DND-41 (cell line): ENCODE results near the gene CR2.
"Not testable (repeated sequence)": the region's sequence is repeated elsewhere in the genome, so short reads cannot be mapped to it uniquely, and the experiment has no call there.

Source experiments
- ATAC-seq: fragments of 200-7000 bp; cut with Tn5 transposase; 3 replicates; pipeline ENCODE4 v1.9.1; 2021; ENCODE audit warnings: low read depth; ENCODE audit not compliant: insufficient read depth
- DNase-seq: peaks from one replicate; pipeline ENCODE4 v3.0.0-alpha.2; 2020
- H2AFZ ChIP-seq: 2 replicates; pipeline ENCODE4 v1.6.0; 2012; ENCODE audit warnings: low read depth, low read length
- H3K27ac ChIP-seq: 2 replicates; pipeline ENCODE4 v1.5.1; 2012; ENCODE audit warnings: low read length, inconsistent platforms
- H3K27me3 ChIP-seq: fragments of 200-600 bp; sonication (generic); 2 replicates; pipeline ENCODE4 v1.6.0; 2012; ENCODE audit warnings: low read length, mild to moderate bottlenecking, inconsistent platforms; ENCODE audit not compliant: insufficient read depth, poor library complexity
- H3K36me3 ChIP-seq: 2 replicates; pipeline ENCODE4 v1.5.1; 2012; ENCODE audit warnings: low read length, inconsistent platforms; ENCODE audit not compliant: insufficient read depth
- H3K4me1 ChIP-seq: 2 replicates; pipeline ENCODE4 v1.5.1; 2012; ENCODE audit warnings: mild to moderate bottlenecking, low read length; ENCODE audit not compliant: insufficient read depth
- H3K4me2 ChIP-seq: 2 replicates; pipeline ENCODE4 v1.6.0; 2012; ENCODE audit warnings: mild to moderate bottlenecking, moderate library complexity, low read length, inconsistent platforms; ENCODE audit not compliant: insufficient read depth
- H3K4me3 ChIP-seq, 2 experiments: fragments of 200-600 bp in 1 of 2; shearing (Covaris generic) in 1 of 2; 2 replicates each; pipeline ENCODE4 v1.5.1; 2012 to 2016; ENCODE audit warnings: inconsistent platforms in 2 of 2, low read length in 2 of 2, mild to moderate bottlenecking in 2 of 2, low read depth in 1 of 2, moderate library complexity in 1 of 2
- H3K79me2 ChIP-seq: 2 replicates; pipeline ENCODE4 v1.6.0; 2012; ENCODE audit warnings: low read length, inconsistent platforms; ENCODE audit not compliant: insufficient read depth
- H3K9ac ChIP-seq: 2 replicates; pipeline ENCODE4 v1.6.0; 2012; ENCODE audit warnings: low read depth, mild to moderate bottlenecking, inconsistent platforms, low read length, moderate library complexity
- H3K9me3 ChIP-seq: 2 replicates; pipeline ENCODE4 v1.5.1; 2012; ENCODE audit warnings: low read length, moderate library complexity, mild to moderate bottlenecking, inconsistent platforms; ENCODE audit not compliant: insufficient read depth, severe bottlenecking
- H4K20me1 ChIP-seq: 2 replicates; pipeline ENCODE4 v1.6.0; 2012; ENCODE audit warnings: low read length; ENCODE audit not compliant: insufficient read depth
- EZH2 ChIP-seq: IDR thresholded peaks from 3 replicates; pipeline ENCODE4 v1.6.1; 2012; ENCODE audit warnings: borderline replicate concordance, low read depth, mild to moderate bottlenecking, moderate library complexity, low read length, inconsistent platforms; ENCODE audit not compliant: severe bottlenecking
- TF ChIP-seq, protein P1 (sequence below): IDR thresholded peaks from 2 replicates; pipeline ENCODE4 v1.5.1; 2012; ENCODE audit warnings: borderline replicate concordance, low read length, moderate library complexity, mild to moderate bottlenecking; ENCODE audit not compliant: poor library complexity, severe bottlenecking; ENCODE audit errors: extremely low read depth

CR2 gene

GRCh38 chr1:207429963-207430362, 24.2 kb upstream of the CR2 start:
- DNase-seq (no peak), ATAC-seq (no peak)
- Histone ChIP-seq H3K27ac (no peak overlapping the region), H3K4me1 (no peaks in the 10 kb centered on the region), H3K27me3 (no peaks in the 10 kb centered on the region), H4K20me1 (no peaks in the 10 kb centered on the region), H3K9ac (no peak overlapping the region), H3K36me3 (no peaks in the 10 kb centered on the region), H3K4me2 (no peak overlapping the region), H3K9me3 (no peaks in the 10 kb centered on the region), H3K4me3 (no peak overlapping the region), H3K79me2 (no peaks in the 10 kb centered on the region), H2AFZ (no peak overlapping the region)
- TF ChIP-seq EZH2 = no peak
- TF ChIP-seq, protein P1, sequence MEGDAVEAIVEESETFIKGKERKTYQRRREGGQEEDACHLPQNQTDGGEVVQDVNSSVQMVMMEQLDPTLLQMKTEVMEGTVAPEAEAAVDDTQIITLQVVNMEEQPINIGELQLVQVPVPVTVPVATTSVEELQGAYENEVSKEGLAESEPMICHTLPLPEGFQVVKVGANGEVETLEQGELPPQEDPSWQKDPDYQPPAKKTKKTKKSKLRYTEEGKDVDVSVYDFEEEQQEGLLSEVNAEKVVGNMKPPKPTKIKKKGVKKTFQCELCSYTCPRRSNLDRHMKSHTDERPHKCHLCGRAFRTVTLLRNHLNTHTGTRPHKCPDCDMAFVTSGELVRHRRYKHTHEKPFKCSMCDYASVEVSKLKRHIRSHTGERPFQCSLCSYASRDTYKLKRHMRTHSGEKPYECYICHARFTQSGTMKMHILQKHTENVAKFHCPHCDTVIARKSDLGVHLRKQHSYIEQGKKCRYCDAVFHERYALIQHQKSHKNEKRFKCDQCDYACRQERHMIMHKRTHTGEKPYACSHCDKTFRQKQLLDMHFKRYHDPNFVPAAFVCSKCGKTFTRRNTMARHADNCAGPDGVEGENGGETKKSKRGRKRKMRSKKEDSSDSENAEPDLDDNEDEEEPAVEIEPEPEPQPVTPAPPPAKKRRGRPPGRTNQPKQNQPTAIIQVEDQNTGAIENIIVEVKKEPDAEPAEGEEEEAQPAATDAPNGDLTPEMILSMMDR = no peak

DNA sequence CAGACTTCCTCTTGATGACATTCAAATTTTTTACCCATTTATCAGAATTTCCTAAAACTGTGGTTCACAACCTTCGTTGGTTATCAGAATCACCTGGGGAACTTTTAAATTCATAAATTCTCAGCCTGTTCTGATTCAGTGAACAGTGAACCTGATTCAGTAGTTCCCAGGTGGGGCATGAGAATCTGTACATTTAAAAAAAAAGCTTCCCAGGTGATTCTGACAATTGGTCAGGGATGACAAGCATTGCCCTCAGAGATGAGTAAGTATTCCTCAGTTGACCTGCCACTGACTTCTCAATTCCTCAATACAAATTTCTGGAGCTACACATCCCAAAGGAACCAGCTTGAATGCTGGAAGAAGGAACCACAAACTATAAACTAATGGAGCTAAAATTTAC, 23.5 kb upstream of the CR2 start:
- Histone ChIP-seq H3K9me3 (no peaks in the 10 kb centered on the region), H3K36me3 (no peaks in the 10 kb centered on the region)
- ATAC-seq = no peak

DNA sequence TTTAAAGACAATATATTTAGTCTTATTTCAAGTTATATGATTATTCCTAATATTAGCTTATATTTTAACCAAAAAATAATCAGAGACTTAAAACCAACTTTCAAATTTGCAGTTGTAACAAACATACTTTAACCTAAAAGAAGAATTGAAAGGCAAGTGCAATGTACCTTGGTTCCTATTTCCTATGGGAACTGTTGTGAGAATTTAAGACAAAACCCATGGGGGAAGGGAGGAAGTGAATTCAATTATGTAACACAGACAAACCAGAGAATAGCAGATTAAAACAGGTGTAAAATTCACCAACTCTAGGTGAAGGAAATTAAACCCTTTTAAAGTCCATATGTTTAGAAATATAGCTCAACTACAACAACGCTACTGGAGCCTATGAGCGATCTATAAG, 22.6 kb upstream of the CR2 start:
- Histone ChIP-seq H3K36me3 (no peaks in the 10 kb centered on the region), H3K4me1 (no peaks in the 10 kb centered on the region), H3K4me3 (no peak overlapping the region), H3K27ac (no peak overlapping the region), H2AFZ (no peak overlapping the region), H3K4me2 (no peak overlapping the region), H4K20me1 (no peaks in the 10 kb centered on the region), H3K9ac (no peak overlapping the region), H3K79me2 (no peaks in the 10 kb centered on the region), H3K9me3 (no peaks in the 10 kb centered on the region), H3K27me3 (no peaks in the 10 kb centered on the region)
- ATAC-seq (no peak), DNase-seq (no peak)
- TF ChIP-seq EZH2 = no peak
- TF ChIP-seq, protein P1 = no peak

More for the DNA sequence above, 23.5 kb upstream of the CR2 start:
- no peaks in the 10 kb centered on the region for H3K79me2 ChIP-seq
- no peak for DNase-seq
- no peaks in the 10 kb centered on the region for H3K4me1 ChIP-seq
- no peak overlapping the region for H3K27ac ChIP-seq
- H3K27me3 ChIP-seq = no peaks in the 10 kb centered on the region
- no peak overlapping the region for H3K4me2 ChIP-seq
- no peak overlapping the region for H3K4me3 ChIP-seq
- no peak overlapping the region for H3K9ac ChIP-seq
- no peaks in the 10 kb centered on the region for H4K20me1 ChIP-seq
- no peak for TF ChIP-seq EZH2
- H2AFZ ChIP-seq = no peak overlapping the region

DNA sequence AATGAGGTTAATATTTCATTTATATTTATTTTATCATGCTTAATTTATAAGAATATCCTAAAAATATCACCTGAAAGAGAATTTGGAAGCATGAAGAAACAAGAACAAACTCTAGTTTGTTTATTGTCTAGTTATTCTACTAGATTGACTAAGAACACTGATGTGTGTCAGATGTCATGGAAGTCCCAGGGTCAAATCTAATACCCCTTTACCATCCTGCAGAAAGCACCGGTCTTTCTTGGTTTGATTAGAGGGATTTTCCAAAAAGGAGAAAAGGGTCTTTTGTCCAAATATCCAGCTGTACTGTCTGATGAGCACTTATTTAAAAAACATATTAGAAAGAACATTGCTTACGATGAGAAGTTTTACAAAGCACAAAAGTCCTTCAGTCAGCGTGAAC, 20.7 kb upstream of the CR2 start:
- Histone ChIP-seq H3K4me3 (no peak overlapping the region), H3K36me3 (no peaks in the 10 kb centered on the region), H3K4me2 (no peak overlapping the region), H4K20me1 (no peaks in the 10 kb centered on the region), H3K27me3 (no peaks in the 10 kb centered on the region), H3K4me1 (no peaks in the 10 kb centered on the region), H3K9ac (no peak overlapping the region), H3K9me3 (no peaks in the 10 kb centered on the region), H3K79me2 (no peaks in the 10 kb centered on the region), H3K27ac (no peak overlapping the region), H2AFZ (no peak overlapping the region)
- ATAC-seq (no peak), DNase-seq (no peak)
- no peak for TF ChIP-seq EZH2
- TF ChIP-seq, protein P1 = no peak

DNA sequence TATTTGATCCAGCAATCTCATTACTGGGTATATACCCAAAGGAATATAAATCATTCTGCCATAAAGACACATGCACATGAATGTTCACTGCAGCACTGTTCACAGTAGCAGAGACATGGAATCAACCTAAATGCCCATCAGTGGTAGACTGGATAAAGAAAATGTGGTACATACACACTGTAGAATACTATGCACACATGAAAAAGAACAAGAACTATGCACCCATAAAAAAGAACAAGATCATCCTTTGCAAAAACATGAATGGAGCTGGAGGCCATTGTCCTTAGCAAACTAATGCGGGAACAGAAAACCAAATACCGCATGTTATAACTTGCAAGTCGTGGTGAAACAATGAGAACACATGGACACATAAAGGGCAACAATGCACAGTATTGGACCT, 17.4 kb upstream of the CR2 start:
- ATAC-seq, H3K79me2 ChIP-seq, H3K4me3 ChIP-seq, H2AFZ ChIP-seq, DNase-seq, H3K9ac ChIP-seq, H3K27me3 ChIP-seq, H3K36me3 ChIP-seq, H3K27ac ChIP-seq, H3K4me2 ChIP-seq, H3K9me3 ChIP-seq, H3K4me1 ChIP-seq, H4K20me1 ChIP-seq: not testable (repeated sequence)
